IPS DF 6.9 (cell line): ENCODE results near the gene ZSWIM1.

Experiments
- DNase-seq: peaks from one replicate; pipeline ENCODE4 v3.0.0-alpha.2; 2013; ENCODE audit warnings: low read depth, low spot score
- H3K27ac ChIP-seq: one replicate; pipeline ENCODE4 v1.5.1; 2013; ENCODE audit warnings: low read length, control low read depth
- H3K27me3 ChIP-seq: 2 replicates; pipeline ENCODE4 v1.6.1; 2013; ENCODE audit warnings: mild to moderate bottlenecking, low read length; ENCODE audit not compliant: control insufficient read depth, insufficient read depth
- H3K36me3 ChIP-seq: 2 replicates; pipeline ENCODE4 v1.6.1; 2013; ENCODE audit warnings: low read length; ENCODE audit not compliant: control insufficient read depth, insufficient read depth
- H3K4me1 ChIP-seq: 2 replicates; pipeline ENCODE4 v1.6.1; 2013; ENCODE audit warnings: low read length; ENCODE audit not compliant: control insufficient read depth, insufficient read depth
- H3K4me3 ChIP-seq: 2 replicates; pipeline ENCODE4 v1.5.1; 2013; ENCODE audit warnings: mild to moderate bottlenecking, low read length
- H3K9me3 ChIP-seq: 2 replicates; pipeline ENCODE4 v1.6.1; 2013; ENCODE audit warnings: low read length, inconsistent platforms; ENCODE audit not compliant: control insufficient read depth, insufficient read depth
- WGBS: extraction: QIAGEN DNeasy Blood & Tissue Kit; methylation state at CpG from one replicate; pipeline ENCODE4 v1.1.7; 2013; ENCODE audit warnings: mixed read lengths, missing lambda C conversion rate; ENCODE audit not compliant: insufficient read length, insufficient coverage; 5-methylcytosine and 5-hydroxymethylcytosine counted together

ZSWIM1 gene

GRCh38 chr20:45880988-45881788, at the start of gene ZSWIM1:
Gene ZSWIM1, plus strand, starts transcription at chr20:45881227. Its CDS starts 1,366 bp downstream, at chr20:45882593.
- Histone ChIP-seq H3K9me3 (no peaks in the 10 kb centered on the region), H3K27ac (no peak within 1 kb of the TSS), H3K4me1 (no peaks in the 10 kb centered on the region), H3K27me3 (no peaks in the 10 kb centered on the region), H3K36me3 (peaks cover 14% of the 10 kb centered on the region), H3K4me3 (peak within 1 kb of the TSS; percentile 87; the same call in 1 of the 2 replicates)
- peak; percentile 99 for DNase-seq
- no CpG with 5 or more reads among the region's 23 CpGs for WGBS

GRCh38 chr20:45832619-45833018, 48.4 kb upstream of the ZSWIM1 start:
- no CpG with 5 or more reads among the region's 4 CpGs for WGBS
- peaks cover 4% of the 10 kb centered on the region; the same call in 1 of the 2 replicates for H3K4me1 ChIP-seq

GRCh38 chr20:45833030-45833882, 47.8 kb upstream of the ZSWIM1 start, which contains the start of gene SNX21:
Gene SNX21, plus strand, starts transcription at chr20:45833799. Its CDS starts 121 bp downstream, at chr20:45833920.
- H3K27ac ChIP-seq: no peak within 1 kb of the TSS
- no peak for DNase-seq
- peaks cover 4% of the 10 kb centered on the region; the same call in 1 of the 2 replicates for H3K4me1 ChIP-seq
- H3K36me3 ChIP-seq: no peaks in the 10 kb centered on the region
- WGBS: no CpG with 5 or more reads among the region's 35 CpGs
- H3K4me3 ChIP-seq: peak within 1 kb of the TSS; percentile 51
- no peaks in the 10 kb centered on the region for H3K9me3 ChIP-seq
- no peaks in the 10 kb centered on the region for H3K27me3 ChIP-seq

More at GRCh38 chr20:45832619-45833018, 48.4 kb upstream of the ZSWIM1 start:
- Histone ChIP-seq H3K9me3 (no peaks in the 10 kb centered on the region), H3K36me3 (no peaks in the 10 kb centered on the region), H3K27me3 (no peaks in the 10 kb centered on the region), H3K27ac (no peak overlapping the region), H3K4me3 (no peak overlapping the region)
- DNase-seq: no peak

- Histone ChIP-seq H3K9me3 (no peaks in the 10 kb centered on the region), H3K27ac (no peak overlapping the region), H3K4me1 (peaks cover 4% of the 10 kb centered on the region; the same call in 1 of the 2 replicates), H3K27me3 (no peaks in the 10 kb centered on the region), H3K4me3 (peak overlapping the region; percentile 51), H3K36me3 (no peaks in the 10 kb centered on the region)
- DNase-seq: no peak
- WGBS: no CpG with 5 or more reads among the region's 71 CpGs
Observed at GRCh38 chr20:45833883-45834796, 46.9 kb upstream of the ZSWIM1 start.

GRCh38 chr20:45834797-45835161, 46.2 kb upstream of the ZSWIM1 start:
- no peak overlapping the region for H3K27ac ChIP-seq
- no peaks in the 10 kb centered on the region for H3K36me3 ChIP-seq
- no CpG with 5 or more reads among the region's 14 CpGs for WGBS
- no peak for DNase-seq
- no peaks in the 10 kb centered on the region for H3K9me3 ChIP-seq
- peaks cover 4% of the 10 kb centered on the region; the same call in 1 of the 2 replicates for H3K4me1 ChIP-seq
- no peaks in the 10 kb centered on the region for H3K27me3 ChIP-seq
- no peak overlapping the region; the same call in 1 of the 2 replicates for H3K4me3 ChIP-seq

- Histone ChIP-seq H3K27me3 (no peaks in the 10 kb centered on the region), H3K27ac (no peak overlapping the region), H3K36me3 (peaks cover under 1% of the 10 kb centered on the region; the same call in 1 of the 2 replicates), H3K9me3 (no peaks in the 10 kb centered on the region), H3K4me3 (no peak overlapping the region), H3K4me1 (peaks cover 4% of the 10 kb centered on the region; the same call in 1 of the 2 replicates)
- no peak for DNase-seq
- no CpG with 5 or more reads among the region's 3 CpGs for WGBS
Observed at GRCh38 chr20:45835329-45835765, 45.7 kb upstream of the ZSWIM1 start.

- DNase-seq: no peak
- Histone ChIP-seq H3K4me3 (no peak overlapping the region), H3K27me3 (no peaks in the 10 kb centered on the region), H3K9me3 (no peaks in the 10 kb centered on the region), H3K27ac (no peak overlapping the region), H3K36me3 (peaks cover 4% of the 10 kb centered on the region; the same call in 1 of the 2 replicates), H3K4me1 (peaks cover 4% of the 10 kb centered on the region; the same call in 1 of the 2 replicates)
- WGBS: no CpG with 5 or more reads among the region's 5 CpGs
Observed at GRCh38 chr20:45835825-45836224, 45.2 kb upstream of the ZSWIM1 start.

GRCh38 chr20:45836841-45837240, 44.2 kb upstream of the ZSWIM1 start:
- DNase-seq: no peak
- peaks cover 4% of the 10 kb centered on the region; the same call in 1 of the 2 replicates for H3K4me1 ChIP-seq
- H3K27me3 ChIP-seq: no peaks in the 10 kb centered on the region
- no peaks in the 10 kb centered on the region for H3K9me3 ChIP-seq
- H3K36me3 ChIP-seq: peaks cover 4% of the 10 kb centered on the region; the same call in 1 of the 2 replicates
- H3K4me3 ChIP-seq: no peak overlapping the region
- WGBS: no CpG with 5 or more reads among the region's 1 CpG
- no peak overlapping the region for H3K27ac ChIP-seq

- no peaks in the 10 kb centered on the region for H3K9me3 ChIP-seq
- H3K36me3 ChIP-seq: peaks cover 23% of the 10 kb centered on the region
- no CpG with 5 or more reads among the region's 25 CpGs for WGBS
- no peaks in the 10 kb centered on the region for H3K27me3 ChIP-seq
- no peak for DNase-seq
- H3K4me1 ChIP-seq: no peaks in the 10 kb centered on the region
- H3K4me3 ChIP-seq: no peak overlapping the region
- no peak overlapping the region for H3K27ac ChIP-seq
Observed at GRCh38 chr20:45840700-45841198, 40.3 kb upstream of the ZSWIM1 start.
